Muscle layer of colon (tissue), 2 donors: ENCODE results near the gene TOMM22.
"Not testable (repeated sequence)": the region's sequence is repeated elsewhere in the genome, so short reads cannot be mapped to it uniquely, and the experiment has no call there.

Experiments used
- H3K27ac ChIP-seq: one replicate; pipeline ENCODE4 v1.7.0; 2013; ENCODE audit warnings: low read depth, mild to moderate bottlenecking, low read length, moderate library complexity
- H3K27me3 ChIP-seq, 2 donors: one replicate each; pipeline ENCODE4 v1.7.0; 2013; ENCODE audit warnings: low read length in 2 of 2, mild to moderate bottlenecking in 2 of 2; ENCODE audit not compliant: insufficient read depth in 2 of 2, control insufficient read depth in 1 of 2
- H3K36me3 ChIP-seq: one replicate; pipeline ENCODE4 v1.7.0; 2013; ENCODE audit warnings: mild to moderate bottlenecking, low read length; ENCODE audit not compliant: insufficient read depth
- H3K4me1 ChIP-seq: one replicate; pipeline ENCODE4 v1.7.0; 2013; ENCODE audit warnings: mild to moderate bottlenecking, low read length; ENCODE audit not compliant: insufficient read depth
- H3K4me3 ChIP-seq, 2 donors: one replicate each; pipeline ENCODE4 v1.7.0; 2013; ENCODE audit warnings: low read length in 2 of 2, low read depth in 1 of 2, mild to moderate bottlenecking in 1 of 2, moderate library complexity in 1 of 2
- H3K9ac ChIP-seq: one replicate; pipeline ENCODE4 v1.7.0; 2013; ENCODE audit warnings: low read length
- H3K9me3 ChIP-seq: one replicate; pipeline ENCODE4 v1.7.0; 2013; ENCODE audit warnings: mild to moderate bottlenecking, low read length
- donor health status: abdominal sarcoma.
- donor health status: Adenocarcinoma of cecum.

The TOMM22 gene

GRCh38 chr22:38681582-38682335 lies at the start of gene TOMM22:
TOMM22 (plus strand) TSS chr22:38681957; CDS start chr22:38681979, 22 bp downstream.
- Histone ChIP-seq H3K4me1 (peaks cover 11% of the 10 kb centered on the region), H3K36me3 (peaks cover 35% of the 10 kb centered on the region), H3K27ac (peak within 1 kb of the TSS; percentile 84), H3K9me3 (no peaks in the 10 kb centered on the region), H3K27me3 (no peaks in the 10 kb centered on the region), H3K9ac (peak within 1 kb of the TSS; percentile 75), H3K4me3 (peak within 1 kb of the TSS; percentile 76 to 95)

GRCh38 chr22:38632528-38632927 lies 49.2 kb upstream of the TOMM22 start:
- Histone ChIP-seq H3K4me3 (no peak overlapping the region), H3K4me1 (no peaks in the 10 kb centered on the region), H3K36me3 (no peaks in the 10 kb centered on the region), H3K27me3 (no peaks in the 10 kb centered on the region), H3K9me3 (no peaks in the 10 kb centered on the region), H3K27ac (no peak overlapping the region), H3K9ac (no peak overlapping the region)

- H3K4me1 ChIP-seq, result no peaks in the 10 kb centered on the region
- H3K36me3 ChIP-seq, result no peaks in the 10 kb centered on the region
- no peak overlapping the region for H3K4me3 ChIP-seq
- H3K9me3 ChIP-seq, result no peaks in the 10 kb centered on the region
- no peaks in the 10 kb centered on the region for H3K27me3 ChIP-seq
- H3K27ac ChIP-seq, result no peak overlapping the region
- no peak overlapping the region for H3K9ac ChIP-seq
Measured at GRCh38 chr22:38638216-38638615, 43.5 kb upstream of the TOMM22 start.

- Histone ChIP-seq H3K4me3 (no peak overlapping the region), H3K36me3 (no peaks in the 10 kb centered on the region), H3K9ac (no peak overlapping the region), H3K9me3 (no peaks in the 10 kb centered on the region), H3K27me3 (no peaks in the 10 kb centered on the region), H3K4me1 (no peaks in the 10 kb centered on the region), H3K27ac (no peak overlapping the region)
Measured at GRCh38 chr22:38638728-38639127, 43.0 kb upstream of the TOMM22 start.

GRCh38 chr22:38641476-38642040 lies 40.2 kb upstream of the TOMM22 start:
- Histone ChIP-seq H3K4me1 (no peaks in the 10 kb centered on the region), H3K27ac (no peak overlapping the region), H3K4me3 (no peak overlapping the region), H3K9ac (no peak overlapping the region), H3K27me3 (no peaks in the 10 kb centered on the region), H3K36me3 (no peaks in the 10 kb centered on the region), H3K9me3 (no peaks in the 10 kb centered on the region)

GRCh38 chr22:38644245-38644644 lies 37.5 kb upstream of the TOMM22 start:
- H3K4me1 ChIP-seq, H3K27me3 ChIP-seq, H3K27ac ChIP-seq, H3K9ac ChIP-seq, H3K9me3 ChIP-seq, H3K36me3 ChIP-seq, H3K4me3 ChIP-seq: not testable (repeated sequence)

- Histone ChIP-seq H3K9me3 (no peaks in the 10 kb centered on the region), H3K36me3 (no peaks in the 10 kb centered on the region), H3K27me3 (no peaks in the 10 kb centered on the region), H3K27ac (no peak overlapping the region), H3K4me3 (no peak overlapping the region), H3K9ac (no peak overlapping the region), H3K4me1 (no peaks in the 10 kb centered on the region)
Measured at GRCh38 chr22:38645430-38645829, 36.3 kb upstream of the TOMM22 start.

GRCh38 chr22:38649841-38650522 lies 31.8 kb upstream of the TOMM22 start:
- H3K4me1 ChIP-seq, result no peaks in the 10 kb centered on the region
- H3K4me3 ChIP-seq, result no peak overlapping the region
- H3K27ac ChIP-seq, result no peak overlapping the region
- no peak overlapping the region for H3K9ac ChIP-seq
- no peaks in the 10 kb centered on the region for H3K9me3 ChIP-seq
- no peaks in the 10 kb centered on the region for H3K36me3 ChIP-seq
- H3K27me3 ChIP-seq, result no peaks in the 10 kb centered on the region

GRCh38 chr22:38652859-38653258 lies 28.9 kb upstream of the TOMM22 start:
- no peaks in the 10 kb centered on the region for H3K36me3 ChIP-seq

GRCh38 chr22:38653741-38654140 lies 28.0 kb upstream of the TOMM22 start:
- no peak overlapping the region for H3K9ac ChIP-seq
- H3K4me1 ChIP-seq, result peaks cover 10% of the 10 kb centered on the region
- no peaks in the 10 kb centered on the region for H3K36me3 ChIP-seq
- H3K27ac ChIP-seq, result no peak overlapping the region
- no peaks in the 10 kb centered on the region for H3K9me3 ChIP-seq
- no peaks in the 10 kb centered on the region for H3K27me3 ChIP-seq
- H3K4me3 ChIP-seq, result no peak overlapping the region

More at GRCh38 chr22:38652859-38653258, 28.9 kb upstream of the TOMM22 start:
- Histone ChIP-seq H3K4me3 (no peak overlapping the region), H3K27ac (no peak overlapping the region), H3K9ac (no peak overlapping the region), H3K9me3 (no peaks in the 10 kb centered on the region), H3K4me1 (peaks cover 10% of the 10 kb centered on the region), H3K27me3 (no peaks in the 10 kb centered on the region)

- peak overlapping the region; percentile 75 to 97 for H3K4me3 ChIP-seq
- peak overlapping the region; percentile 95 for H3K27ac ChIP-seq
- H3K4me1 ChIP-seq, result peaks cover 10% of the 10 kb centered on the region
- H3K27me3 ChIP-seq, result no peaks in the 10 kb centered on the region
- H3K9me3 ChIP-seq, result no peaks in the 10 kb centered on the region
- peak overlapping the region; percentile 60 for H3K9ac ChIP-seq
- no peaks in the 10 kb centered on the region for H3K36me3 ChIP-seq
Measured at GRCh38 chr22:38655519-38656255, 26.1 kb upstream of the TOMM22 start.
